Astrocyte of the spinal cord (primary cell): ENCODE results near the gene PNPLA7.

Source experiments
- DNase-seq: peaks from one replicate; pipeline ENCODE4 v3.0.0; 2011; ENCODE audit warnings: low read depth, low spot score
- H3K4me3 ChIP-seq: 2 replicates; pipeline ENCODE4 v1.5.1; 2011; ENCODE audit warnings: low read depth, mild to moderate bottlenecking, low read length, moderate library complexity
- in situ Hi-C: cut with HindIII; loops from 2 replicates; pipeline ENCODE4 v1.10.0; 2017; ENCODE audit warnings: low sequenced_read_pairs
- TF ChIP-seq, protein P1 (sequence below): IDR thresholded peaks from 2 replicates; pipeline ENCODE4 v1.5.1; 2012; ENCODE audit warnings: low read depth, mild to moderate bottlenecking, low read length, inconsistent platforms

PNPLA7 gene

DNA sequence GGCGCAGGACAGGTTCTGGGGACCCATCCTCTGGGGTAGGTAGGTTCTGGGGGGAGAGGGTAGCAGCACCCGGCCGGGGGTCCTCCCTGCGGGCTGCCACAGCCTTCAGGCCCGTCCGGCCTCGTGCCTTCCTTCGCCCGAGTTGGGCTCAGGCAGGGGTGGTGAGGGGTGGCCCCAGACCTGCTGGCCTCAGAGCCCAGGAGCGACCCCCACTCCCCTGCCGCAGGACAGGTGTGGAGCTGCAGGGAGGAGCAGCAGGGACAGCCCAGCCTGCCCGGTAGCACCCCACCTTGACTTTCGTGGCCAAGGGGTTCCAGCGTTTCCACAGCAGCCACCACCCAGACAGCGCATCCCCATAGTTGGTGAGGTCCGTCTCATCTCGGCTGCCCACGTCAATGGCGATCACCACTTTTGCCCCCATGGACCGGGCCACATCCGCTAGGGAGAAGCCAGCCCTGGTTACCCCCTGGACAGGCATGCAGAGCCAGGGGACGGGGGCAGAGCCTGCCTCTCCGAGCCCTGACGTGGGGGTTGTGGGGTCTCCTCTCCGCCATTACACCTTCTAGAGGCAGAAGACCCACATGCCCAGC, 87.7 kb downstream of the PNPLA7 start:
- TF ChIP-seq, protein P1, sequence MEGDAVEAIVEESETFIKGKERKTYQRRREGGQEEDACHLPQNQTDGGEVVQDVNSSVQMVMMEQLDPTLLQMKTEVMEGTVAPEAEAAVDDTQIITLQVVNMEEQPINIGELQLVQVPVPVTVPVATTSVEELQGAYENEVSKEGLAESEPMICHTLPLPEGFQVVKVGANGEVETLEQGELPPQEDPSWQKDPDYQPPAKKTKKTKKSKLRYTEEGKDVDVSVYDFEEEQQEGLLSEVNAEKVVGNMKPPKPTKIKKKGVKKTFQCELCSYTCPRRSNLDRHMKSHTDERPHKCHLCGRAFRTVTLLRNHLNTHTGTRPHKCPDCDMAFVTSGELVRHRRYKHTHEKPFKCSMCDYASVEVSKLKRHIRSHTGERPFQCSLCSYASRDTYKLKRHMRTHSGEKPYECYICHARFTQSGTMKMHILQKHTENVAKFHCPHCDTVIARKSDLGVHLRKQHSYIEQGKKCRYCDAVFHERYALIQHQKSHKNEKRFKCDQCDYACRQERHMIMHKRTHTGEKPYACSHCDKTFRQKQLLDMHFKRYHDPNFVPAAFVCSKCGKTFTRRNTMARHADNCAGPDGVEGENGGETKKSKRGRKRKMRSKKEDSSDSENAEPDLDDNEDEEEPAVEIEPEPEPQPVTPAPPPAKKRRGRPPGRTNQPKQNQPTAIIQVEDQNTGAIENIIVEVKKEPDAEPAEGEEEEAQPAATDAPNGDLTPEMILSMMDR: no peak
- in situ Hi-C loops: no loop called here
- no peak for DNase-seq
- H3K4me3 ChIP-seq: no peak overlapping the region

DNA sequence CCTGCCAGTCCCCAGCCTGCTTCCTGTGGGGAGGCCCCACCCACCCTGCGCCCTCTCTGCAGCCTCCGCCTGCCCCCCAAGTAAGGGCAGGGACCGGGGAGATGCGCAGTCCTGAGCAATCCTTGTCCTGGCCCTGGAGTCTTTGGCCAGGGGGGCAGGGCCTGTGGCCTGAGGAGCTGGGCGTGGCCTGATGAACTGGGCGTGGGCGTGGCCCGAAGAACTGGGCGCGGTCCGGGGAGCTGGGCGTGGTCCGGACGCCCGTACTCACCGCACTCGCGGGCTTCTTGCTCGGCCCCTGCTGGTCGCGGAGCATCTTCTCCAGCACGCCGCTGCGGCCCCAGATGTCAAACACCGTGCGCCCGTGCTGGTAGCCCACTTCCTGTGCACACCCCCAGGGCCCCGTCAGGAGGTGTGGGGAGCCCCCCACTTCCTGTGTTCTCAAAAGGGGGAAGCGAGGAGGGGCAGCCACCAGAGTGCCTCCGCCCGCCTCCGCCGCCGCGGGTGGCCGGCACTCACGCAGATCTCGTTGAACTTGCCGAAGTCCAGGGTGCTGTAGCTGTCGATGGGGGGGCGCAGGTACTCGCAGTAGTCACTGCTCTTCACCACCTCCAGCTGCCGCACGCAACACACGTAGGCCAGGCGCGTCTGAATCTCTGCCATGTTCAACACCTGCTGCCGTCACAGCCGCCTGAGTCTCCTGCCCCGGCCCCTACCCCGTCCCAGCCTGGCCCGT, 88.4 kb downstream of the PNPLA7 start:
- in situ Hi-C loops: no loop called here
- DNase-seq: no peak
- TF ChIP-seq, protein P1: no peak
- no peak overlapping the region for H3K4me3 ChIP-seq

DNA sequence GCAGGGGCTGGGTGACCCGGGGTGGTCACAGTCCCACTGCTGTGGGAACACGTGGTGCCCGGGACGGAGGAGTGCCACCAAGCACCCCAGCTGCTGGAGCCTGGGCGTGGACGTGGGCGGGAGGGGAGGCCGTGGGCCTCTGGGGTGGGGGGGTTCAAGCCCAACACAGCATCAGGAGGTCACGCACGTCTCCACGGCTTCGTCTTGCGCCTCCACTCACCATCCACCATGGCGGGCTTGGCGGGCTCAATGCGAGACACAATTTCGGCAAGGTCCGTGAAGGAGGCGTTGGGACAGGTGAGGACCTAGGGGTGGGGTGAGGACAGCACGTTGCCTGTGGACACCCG, 88.9 kb downstream of the PNPLA7 start:
- no peak for DNase-seq
- in situ Hi-C loops: no loop called here
- H3K4me3 ChIP-seq: no peak overlapping the region
- TF ChIP-seq, protein P1: no peak

DNA sequence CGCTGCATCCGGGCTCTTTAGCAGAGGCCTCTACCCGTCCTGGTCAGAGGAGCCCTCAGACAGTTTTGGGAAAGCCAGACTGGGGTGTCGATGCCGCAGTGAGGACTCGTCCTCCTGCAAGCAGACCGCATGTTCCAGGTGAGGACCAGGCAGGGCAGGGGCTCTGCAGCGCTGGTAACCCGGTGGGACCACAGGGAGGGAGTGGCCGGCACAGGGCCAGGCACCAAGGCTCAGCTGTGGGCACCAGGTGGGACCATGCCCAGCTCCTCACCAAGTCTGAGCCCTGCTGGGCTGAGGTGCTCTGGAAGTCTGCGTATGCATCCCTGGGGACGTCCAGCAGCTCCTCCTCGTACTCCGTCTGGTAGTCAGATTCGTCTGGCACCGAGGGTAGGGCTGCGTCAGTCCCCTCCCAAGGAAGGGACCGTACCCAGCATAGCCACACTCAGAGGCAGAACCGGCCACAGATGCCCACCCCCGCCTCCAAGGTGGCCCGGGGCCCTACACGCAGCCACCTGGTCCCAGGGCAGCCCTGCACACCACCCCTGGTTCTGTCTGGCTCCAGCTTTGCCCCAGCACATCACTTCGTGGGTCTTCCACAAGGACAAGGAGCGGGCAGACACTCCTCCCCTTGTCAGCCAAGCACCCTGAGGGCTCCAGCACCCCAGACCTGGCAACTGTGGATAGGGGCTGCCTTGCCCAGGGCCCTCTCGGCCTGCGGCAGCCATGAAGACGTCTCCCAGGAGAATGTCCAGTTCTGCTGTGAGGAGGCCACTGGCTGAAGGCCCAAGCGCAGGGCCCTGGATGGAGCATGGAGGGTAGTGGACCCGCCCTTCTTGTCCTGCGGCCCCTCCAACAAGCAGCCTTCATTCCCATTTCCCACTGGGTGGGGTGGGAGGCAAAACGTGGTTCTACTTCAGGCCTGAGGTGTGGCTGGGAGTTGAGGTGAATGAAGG, 89.6 kb downstream of the PNPLA7 start:
- DNase-seq: no peak
- in situ Hi-C loops: no loop called here
- no peak overlapping the region for H3K4me3 ChIP-seq
- TF ChIP-seq, protein P1: no peak

DNA sequence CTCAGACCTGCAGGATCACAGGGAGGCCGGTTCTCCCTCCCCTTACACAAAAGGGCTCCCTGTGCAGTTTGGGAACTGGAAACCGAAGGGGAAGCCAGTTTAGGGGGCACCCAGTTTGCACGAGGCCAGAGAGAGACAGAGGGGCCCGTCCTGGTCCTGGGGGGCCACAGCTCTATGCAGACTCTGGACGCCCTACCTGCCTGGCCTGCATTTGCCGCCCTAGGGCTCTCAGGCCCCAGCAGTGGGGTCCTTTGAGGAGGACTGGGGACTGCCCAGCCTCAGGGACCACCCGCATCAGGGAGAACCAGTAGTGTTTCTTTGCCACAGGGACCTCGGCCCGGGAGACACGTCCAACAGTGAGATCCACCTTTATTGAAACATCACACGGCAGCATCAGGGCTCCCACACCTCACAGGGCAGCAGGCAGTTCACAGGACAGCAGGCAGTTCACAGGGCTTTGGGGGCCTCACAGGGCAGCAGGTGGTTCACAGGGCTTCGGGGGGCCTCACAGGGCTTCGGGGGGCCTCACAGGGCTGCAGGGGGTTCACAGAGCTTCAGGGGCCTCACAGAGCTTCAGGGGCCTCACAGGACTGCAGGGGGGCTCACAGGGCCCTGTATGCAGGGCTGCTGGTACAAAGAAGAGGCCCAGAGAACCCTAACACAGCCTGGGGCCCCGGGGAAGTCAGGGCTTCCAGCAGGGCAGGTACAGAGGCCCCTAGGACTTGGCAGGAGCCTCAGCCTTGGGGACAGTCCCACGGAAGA, 90.4 kb downstream of the PNPLA7 start:
- TF ChIP-seq, protein P1: no peak
- DNase-seq: no peak
- in situ Hi-C loops: no loop called here
- H3K4me3 ChIP-seq: peak overlapping the region; percentile 28

DNA sequence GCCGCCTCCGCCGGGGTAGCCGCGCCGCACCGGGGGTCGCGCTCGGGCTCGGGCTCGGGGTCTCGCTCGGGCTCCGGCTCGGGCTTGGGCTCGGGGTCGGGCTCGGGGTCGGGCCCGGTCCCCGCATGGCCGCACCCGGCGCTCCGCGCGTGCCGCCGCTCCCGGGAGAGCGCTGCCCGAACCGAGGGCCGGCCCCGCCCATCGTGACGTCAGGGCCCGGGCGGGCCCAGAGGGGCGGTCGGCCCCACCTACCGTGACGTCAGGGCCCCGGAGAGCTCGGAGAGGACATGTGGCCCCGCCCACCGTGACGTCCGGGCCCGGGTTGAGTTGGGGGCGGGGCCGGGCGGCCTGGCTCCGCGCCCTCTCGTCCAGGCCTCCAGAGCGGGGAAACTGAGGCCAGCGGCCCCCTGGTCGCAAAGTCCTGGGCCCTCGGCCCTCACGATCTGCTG, 91.0 kb downstream of the PNPLA7 start, which contains the start of gene NSMF:
Gene NSMF, minus strand, starts transcription at position 183 of the 449 bp plus-strand sequence. CDS start 232 bp downstream, outside the sequence.
- DNase-seq: peak; percentile 87
- TF ChIP-seq, protein P1: no peak
- in situ Hi-C loops: no loop called here
- peak within 1 kb of the TSS; percentile 64 for H3K4me3 ChIP-seq
